ENCODE results near the gene NELL1. TPM values are rescaled to one million over a fixed set of nuclear protein-coding genes. Genes with fewer than 3 reads are reported as not detected.

Gene NELL1
- total RNA-seq, 1 donor from 2014 or later, result 0.45 TPM

DNA sequence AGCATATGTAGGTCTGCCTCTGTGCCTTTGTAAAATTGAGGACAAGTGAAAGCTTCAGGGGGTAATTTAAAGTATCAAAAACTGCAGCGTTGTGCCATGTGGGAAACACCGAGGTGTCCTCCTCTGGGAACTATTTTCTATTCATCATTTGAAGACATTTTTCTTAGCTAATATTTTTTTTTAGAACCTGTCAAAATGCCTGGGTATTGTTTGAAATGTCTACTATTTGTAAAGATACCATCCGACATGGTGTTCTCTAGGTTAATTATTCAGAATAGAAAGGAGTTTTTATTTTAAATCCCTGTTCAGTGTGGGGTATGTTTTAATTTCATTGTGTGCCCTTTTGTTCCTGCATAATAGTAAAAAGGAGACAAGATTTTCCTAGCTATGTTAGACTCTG is 490.8 kb downstream of the NELL1 start:
- no peak overlapping the region for H3K27ac Mint-ChIP-seq (ENCODE audit: unreplicated experiment)
- DNase-seq (ENCODE audit: low read depth) (no peak), FAIRE-seq (no peak)
- Histone ChIP-seq H3K79me2 (ENCODE audit: insufficient read depth, low read length) (no peaks in the 10 kb centered on the region), H4K20me1 (ENCODE audit: insufficient read depth, low read length) (no peaks in the 10 kb centered on the region), H3K27me3 (ENCODE audit: insufficient read depth, low read length) (no peaks in the 10 kb centered on the region), H3K27ac (ENCODE audit: low read depth, low read length) (no peak overlapping the region), H3K4me2 (ENCODE audit: low read length) (no peak overlapping the region), H3K9me3 (ENCODE audit: insufficient read depth, low read depth, low read length) (no peaks in the 10 kb centered on the region), H3K36me3 (ENCODE audit: insufficient read depth, low read length) (no peaks in the 10 kb centered on the region), H3K4me3 (ENCODE audit: insufficient read depth, low read depth, low read length) (no peak overlapping the region), H2AFZ (ENCODE audit: low read depth, low read length) (no peak overlapping the region), H3K9ac (ENCODE audit: low read length) (no peak overlapping the region), H3K4me1 (ENCODE audit: insufficient read depth, low read length) (no peaks in the 10 kb centered on the region)
- no peak overlapping the region for H3K4me3 Mint-ChIP-seq (ENCODE audit: unreplicated experiment)
- no peaks in the 10 kb centered on the region for H3K36me3 Mint-ChIP-seq (ENCODE audit: low read depth, unreplicated experiment)
- no peak for TF ChIP-seq EZH2 (IDR thresholded peaks at IDR 0.05; ENCODE audit: insufficient read depth, low read length)
- TF ChIP-seq, protein P1, sequence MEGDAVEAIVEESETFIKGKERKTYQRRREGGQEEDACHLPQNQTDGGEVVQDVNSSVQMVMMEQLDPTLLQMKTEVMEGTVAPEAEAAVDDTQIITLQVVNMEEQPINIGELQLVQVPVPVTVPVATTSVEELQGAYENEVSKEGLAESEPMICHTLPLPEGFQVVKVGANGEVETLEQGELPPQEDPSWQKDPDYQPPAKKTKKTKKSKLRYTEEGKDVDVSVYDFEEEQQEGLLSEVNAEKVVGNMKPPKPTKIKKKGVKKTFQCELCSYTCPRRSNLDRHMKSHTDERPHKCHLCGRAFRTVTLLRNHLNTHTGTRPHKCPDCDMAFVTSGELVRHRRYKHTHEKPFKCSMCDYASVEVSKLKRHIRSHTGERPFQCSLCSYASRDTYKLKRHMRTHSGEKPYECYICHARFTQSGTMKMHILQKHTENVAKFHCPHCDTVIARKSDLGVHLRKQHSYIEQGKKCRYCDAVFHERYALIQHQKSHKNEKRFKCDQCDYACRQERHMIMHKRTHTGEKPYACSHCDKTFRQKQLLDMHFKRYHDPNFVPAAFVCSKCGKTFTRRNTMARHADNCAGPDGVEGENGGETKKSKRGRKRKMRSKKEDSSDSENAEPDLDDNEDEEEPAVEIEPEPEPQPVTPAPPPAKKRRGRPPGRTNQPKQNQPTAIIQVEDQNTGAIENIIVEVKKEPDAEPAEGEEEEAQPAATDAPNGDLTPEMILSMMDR (IDR thresholded peaks at IDR 0.05; ENCODE audit: insufficient read depth, low read depth, low read length), result no peak
- no peaks in the 10 kb centered on the region for H3K4me1 Mint-ChIP-seq (ENCODE audit: low read depth, unreplicated experiment)
- H3K9me3 Mint-ChIP-seq (ENCODE audit: unreplicated experiment), result no peaks in the 10 kb centered on the region
- H3K27me3 Mint-ChIP-seq (ENCODE audit: low read depth, unreplicated experiment), result peaks cover 6% of the 10 kb centered on the region

DNA sequence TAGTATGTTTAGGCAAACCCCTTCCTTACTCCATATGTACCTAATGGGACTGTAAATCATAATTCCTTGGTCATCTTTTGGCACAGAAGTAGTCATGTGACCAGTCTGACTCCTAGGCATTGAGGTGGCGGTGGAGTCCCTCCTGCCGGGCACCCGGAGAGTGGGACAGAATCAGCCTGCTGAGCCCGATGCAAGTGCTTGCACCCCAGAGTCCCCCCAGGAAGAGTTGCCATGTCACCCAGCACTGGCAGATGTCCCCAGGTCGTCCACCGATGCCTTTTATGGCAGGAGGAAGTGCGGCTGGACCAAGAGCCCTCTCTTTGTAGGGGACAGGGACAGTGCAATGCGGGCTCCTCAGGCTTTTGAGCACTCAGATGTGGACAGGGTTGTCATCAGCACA is 500.3 kb downstream of the NELL1 start:
- no peak overlapping the region for H3K9ac ChIP-seq (ENCODE audit: low read length)
- H3K4me2 ChIP-seq (ENCODE audit: low read length), result no peak overlapping the region
- Mint-ChIP-seq H3K27me3 (ENCODE audit: low read depth, unreplicated experiment) (no peaks in the 10 kb centered on the region), H3K27ac (ENCODE audit: unreplicated experiment) (no peak overlapping the region), H3K36me3 (ENCODE audit: low read depth, unreplicated experiment) (no peaks in the 10 kb centered on the region), H3K4me1 (ENCODE audit: low read depth, unreplicated experiment) (no peaks in the 10 kb centered on the region), H3K9me3 (ENCODE audit: unreplicated experiment) (peaks cover 1% of the 10 kb centered on the region), H3K4me3 (ENCODE audit: unreplicated experiment) (no peak overlapping the region)
- no peak for DNase-seq (ENCODE audit: low read depth)
- no peaks in the 10 kb centered on the region for H4K20me1 ChIP-seq (ENCODE audit: insufficient read depth, low read length)
- FAIRE-seq, result no peak
- no peaks in the 10 kb centered on the region for H3K9me3 ChIP-seq (ENCODE audit: insufficient read depth, low read depth, low read length)
- H3K36me3 ChIP-seq (ENCODE audit: insufficient read depth, low read length), result no peaks in the 10 kb centered on the region
- no peak overlapping the region for H3K4me3 ChIP-seq (ENCODE audit: insufficient read depth, low read depth, low read length)
- no peaks in the 10 kb centered on the region for H3K27me3 ChIP-seq (ENCODE audit: insufficient read depth, low read length)
- no peak overlapping the region for H3K27ac ChIP-seq (ENCODE audit: low read depth, low read length)
- H3K79me2 ChIP-seq (ENCODE audit: insufficient read depth, low read length), result no peaks in the 10 kb centered on the region
- H3K4me1 ChIP-seq (ENCODE audit: insufficient read depth, low read length), result no peaks in the 10 kb centered on the region
- no peak overlapping the region for H2AFZ ChIP-seq (ENCODE audit: low read depth, low read length)
- TF ChIP-seq, protein P1 (IDR thresholded peaks at IDR 0.05; ENCODE audit: insufficient read depth, low read depth, low read length), result no peak
- TF ChIP-seq EZH2 (IDR thresholded peaks at IDR 0.05; ENCODE audit: insufficient read depth, low read length), result no peak

DNA sequence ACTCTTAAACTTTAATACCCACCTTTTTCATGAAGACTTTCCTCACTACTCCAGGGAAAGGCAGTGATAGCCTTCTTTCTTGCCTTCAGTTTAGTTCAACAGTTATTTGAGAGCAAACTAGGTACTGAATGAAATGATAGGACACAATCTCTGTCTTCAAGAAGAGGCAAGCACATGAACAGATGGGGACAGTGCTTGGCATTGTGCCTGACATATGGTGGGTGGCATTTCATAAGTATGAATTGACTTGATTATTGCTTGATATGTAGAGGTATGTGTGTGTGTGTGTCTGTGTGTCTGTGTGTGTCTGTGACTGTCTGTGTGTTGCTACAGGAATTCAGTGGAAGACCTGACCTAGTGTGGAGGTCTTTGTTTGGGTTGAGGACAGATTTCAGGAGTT is 504.1 kb downstream of the NELL1 start:
- no peak overlapping the region for H3K4me3 ChIP-seq (ENCODE audit: insufficient read depth, low read depth, low read length)
- no peak overlapping the region for H3K27ac ChIP-seq (ENCODE audit: low read depth, low read length)
- TF ChIP-seq, protein P1 (IDR thresholded peaks at IDR 0.05; ENCODE audit: insufficient read depth, low read depth, low read length), result no peak
- no peak for TF ChIP-seq EZH2 (IDR thresholded peaks at IDR 0.05; ENCODE audit: insufficient read depth, low read length)
- Mint-ChIP-seq H3K27ac (ENCODE audit: unreplicated experiment) (no peak overlapping the region), H3K27me3 (ENCODE audit: low read depth, unreplicated experiment) (no peaks in the 10 kb centered on the region), H3K36me3 (ENCODE audit: low read depth, unreplicated experiment) (no peaks in the 10 kb centered on the region), H3K4me1 (ENCODE audit: low read depth, unreplicated experiment) (no peaks in the 10 kb centered on the region), H3K9me3 (ENCODE audit: unreplicated experiment) (no peaks in the 10 kb centered on the region), H3K4me3 (ENCODE audit: unreplicated experiment) (no peak overlapping the region)
- no peaks in the 10 kb centered on the region for H3K9me3 ChIP-seq (ENCODE audit: insufficient read depth, low read depth, low read length)
- no peaks in the 10 kb centered on the region for H3K36me3 ChIP-seq (ENCODE audit: insufficient read depth, low read length)
- H2AFZ ChIP-seq (ENCODE audit: low read depth, low read length), result no peak overlapping the region
- DNase-seq (ENCODE audit: low read depth) (no peak), FAIRE-seq (no peak)
- no peaks in the 10 kb centered on the region for H3K27me3 ChIP-seq (ENCODE audit: insufficient read depth, low read length)
- no peaks in the 10 kb centered on the region for H3K4me1 ChIP-seq (ENCODE audit: insufficient read depth, low read length)
- no peak overlapping the region for H3K9ac ChIP-seq (ENCODE audit: low read length)
- no peaks in the 10 kb centered on the region for H4K20me1 ChIP-seq (ENCODE audit: insufficient read depth, low read length)
- H3K79me2 ChIP-seq (ENCODE audit: insufficient read depth, low read length), result no peaks in the 10 kb centered on the region
- H3K4me2 ChIP-seq (ENCODE audit: low read length), result no peak overlapping the region

Measured in astrocyte (in vitro differentiated cells and primary cell).